Pancreas (tissue), 10 donors: ENCODE measurements around the gene C7orf25. TPM values are rescaled to one million over a fixed set of nuclear protein-coding genes. Genes with fewer than 3 reads are reported as not detected.

Experiments
- ATAC-seq, 4 donors: fragments of 200-7000 bp; cut with Tn5 transposase; one replicate each; pipeline versions ENCODE4 v1.8.0 to v1.9.1; 2020; ENCODE audit warnings: mild to moderate bottlenecking in 4 of 4, moderate library complexity in 4 of 4
- DNase-seq, 6 donors: peaks; one replicate each; pipeline ENCODE4 v3.0.0-alpha.2; 2020
- FAIRE-seq: peaks from 2 replicates; lab custom pipeline; 2012; peaks lifted over from hg19 to GRCh38; lab: Jason Lieb, UNC
- H3K27ac ChIP-seq, 4 donors: fragments of 200-600 bp; sonication (generic); 1 replicate in 3 of 4; 2 replicates in 1 of 4; pipeline versions ENCODE4 v1.5.0 to v1.8.0; 2020
- H3K27me3 ChIP-seq, 4 donors: fragments of 200-600 bp; one replicate each; pipeline ENCODE4 v1.8.0; 2021
- H3K36me3 ChIP-seq, 3 donors: fragments of 200-600 bp; sonication (generic) in 1 of 3; one replicate each; pipeline versions ENCODE4 v1.5.0 to v1.8.0; 2020 to 2021
- H3K4me1 ChIP-seq, 3 donors: fragments of 200-600 bp; one replicate each; pipeline ENCODE4 v1.8.0; 2021
- H3K4me3 ChIP-seq, 4 donors: fragments of 200-600 bp; sonication (generic) in 2 of 4; one replicate each; pipeline versions ENCODE4 v1.5.0 to v1.8.0; 2020 to 2021
- H3K9me3 ChIP-seq, 4 donors: fragments of 200-600 bp; one replicate each; pipeline ENCODE4 v1.8.0; 2021
- CTCF ChIP-seq, 4 donors: fragments of 200-600 bp; sonication (generic) in 3 of 4; IDR thresholded peaks; one replicate each; pipeline versions ENCODE4 v1.5.0 to v1.8.0; 2021; ENCODE audit warnings: antibody characterized with exemption in 4 of 4
- WGBS, 2 donors: extraction: QIAGEN DNeasy Blood & Tissue Kit; methylation state at CpG; one replicate each; pipeline ENCODE4 v1.1.7; 2013; 5-methylcytosine and 5-hydroxymethylcytosine counted together
- intact Hi-C, 3 donors: fragments of 100-400 bp; cut with DNase I; formaldehyde crosslinking; loops; one replicate each; pipeline versions ENCODE4 v1.11.1 to v1.14.2; 2022
- polyA plus RNA-seq, 2 donors: library from polyadenylated mRNA; stranded (reverse); fragments of 200-250 nt; gene quantifications; one replicate each; pipeline ENCODE4 v1.2.3, GENCODE V29; 2013
- total RNA-seq, 6 donors: library from RNA; stranded (reverse); fragmentation: NEBNext Ultra II Directional in 4 of 6; extraction: Animal tissue kit (Norgen Biotek cat#: 25700) in 4 of 6; gene quantifications; one replicate each; pipeline versions ENCODE4 v1.2.1 to v1.2.4, GENCODE V29; 2021 to 2023
- donor health status: healthy with polysubstance abuse.
- donor health status: DM: no; HTN: no; CAD: no; lungs with moderate emphysema.
- donor health status: DM: no; HTN: no; CAD: no.
- donor health status: control.
- donor health status: control.
- donor health status: Bipolar disorder and iron deficiency.
- donor health status: DM: yes; HTN: yes; CAD: no.
- donor health status: DM: no; HTN: no; CAD: no.
- donor health status: DM: no; HTN: no; CAD: no.
- donor health status: DM: yes; HTN: yes; CAD: no.

C7orf25 gene
- total and polyA plus RNA-seq, 8 donors, result 2.7 to 3.9 (median 3.0) TPM

GRCh38 chr7:42934291-42934690 is 22.4 kb upstream of the C7orf25 start:
- WGBS, 2 donors, result 59 to 61% methylated on average over 3 of the region's 3 CpGs
- DNase-seq (no peak), FAIRE-seq (no peak), ATAC-seq (no peak)
- Histone ChIP-seq H3K27me3 (no peaks in the 10 kb centered on the region), H3K36me3 (peaks cover 5 to 15% (median 12%) of the 10 kb centered on the region in 3 donors), H3K4me3 (no peak overlapping the region), H3K4me1 (peaks cover 6 to 24% (median 16%) of the 10 kb centered on the region in 3 donors), H3K9me3 (no peaks in the 10 kb centered on the region), H3K27ac (no peak overlapping the region)
- no peak for TF ChIP-seq CTCF (IDR thresholded peaks at IDR 0.05)
- intact Hi-C loops, result no loop called here

- 0 to 2% methylated on average over 17 of the region's 17 CpGs for WGBS, 2 donors
- Histone ChIP-seq H3K27me3 (no peaks in the 10 kb centered on the region), H3K9me3 (no peaks in the 10 kb centered on the region), H3K27ac (peak overlapping the region; percentile 46 to 84 (median 72)), H3K4me1 (peaks cover 6 to 24% (median 16%) of the 10 kb centered on the region in 3 donors), H3K36me3 (peaks cover 5 to 12% (median 10%) of the 10 kb centered on the region in 3 donors), H3K4me3 (peak overlapping the region; percentile 65 to 75 (median 69))
- intact Hi-C loops, result no loop called here
- peak in 2 of 6 donors; percentile 23 to 47 for DNase-seq
- peak; percentile 32 to 55 (median 43) for ATAC-seq
- no peak for TF ChIP-seq CTCF (IDR thresholded peaks at IDR 0.05)
- no peak for FAIRE-seq
Observed at GRCh38 chr7:42932811-42933591, 21.1 kb upstream of the C7orf25 start.

- DNase-seq, result peak; percentile 91 to 96 (median 96)
- no peaks in the 10 kb centered on the region for H3K27me3 ChIP-seq
- no peak for TF ChIP-seq CTCF (IDR thresholded peaks at IDR 0.05)
- 0% methylated on average over 56 of the region's 56 CpGs for WGBS, 2 donors
- intact Hi-C loops, result no loop called here
- peak; percentile 92 for FAIRE-seq
- H3K4me1 ChIP-seq, result peaks cover 6 to 24% (median 16%) of the 10 kb centered on the region in 3 donors
- H3K4me3 ChIP-seq, result peak within 1 kb of the TSS; percentile 65 to 75 (median 69)
- H3K27ac ChIP-seq, result peak within 1 kb of the TSS; percentile 46 to 84 (median 72)
- peak; percentile 98 to 100 (median 99) for ATAC-seq
- H3K36me3 ChIP-seq, result peaks cover 5 to 12% (median 9%) of the 10 kb centered on the region in 3 donors
- H3K9me3 ChIP-seq, result no peaks in the 10 kb centered on the region
Observed at GRCh38 chr7:42931834-42932651, 20.2 kb upstream of the C7orf25 start, which contains the start of the genes MRPL32 and PSMA2. TSS of gene MRPL32 (plus strand) at chr7:42932376. CDS start at chr7:42932387, 11 bp downstream. TSS of gene PSMA2 (minus strand) at chr7:42932174. CDS start at chr7:42932158, 16 bp downstream.

GRCh38 chr7:42931447-42931833 is 19.6 kb upstream of the C7orf25 start:
- DNase-seq (no peak), ATAC-seq (no peak), FAIRE-seq (no peak)
- WGBS, 2 donors, result 0% methylated on average over 12 of the region's 12 CpGs
- Histone ChIP-seq H3K27ac (peak overlapping the region in 3 of 4 donors; percentile 40 to 84 (median 78)), H3K4me3 (peak overlapping the region; percentile 65 to 75 (median 69)), H3K36me3 (peaks cover 5 to 15% (median 12%) of the 10 kb centered on the region in 3 donors), H3K9me3 (no peaks in the 10 kb centered on the region), H3K27me3 (no peaks in the 10 kb centered on the region), H3K4me1 (peaks cover 6 to 24% (median 16%) of the 10 kb centered on the region in 3 donors)
- intact Hi-C loops, result no loop called here
- TF ChIP-seq CTCF (IDR thresholded peaks at IDR 0.05), result no peak
